Lung (tissue), 12 donors: Measurements from ENCODE around the gene FSTL5. TPM values are rescaled to one million over a fixed set of nuclear protein-coding genes. Genes with fewer than 3 reads are reported as not detected.

Experiments
- ATAC-seq: fragments of 200-7000 bp; cut with Tn5 transposase; one replicate; pipeline ENCODE4 v1.9.1; 2020; ENCODE audit warnings: moderate number of reproducible peaks; ENCODE audit not compliant: insufficient read depth, low FRiP score
- DNase-seq, 3 donors: peaks; one replicate each; pipeline ENCODE4 v3.0.0-alpha.2; 2013 to 2017
- H3K27ac ChIP-seq, 2 donors: one replicate each; pipeline ENCODE4 v1.5.1; 2013; ENCODE audit warnings: mild to moderate bottlenecking in 2 of 2, moderate library complexity in 2 of 2, control low read depth in 1 of 2, inconsistent platforms in 1 of 2, low read depth in 1 of 2, low read length in 1 of 2
- H3K27me3 ChIP-seq, 3 donors: one replicate each; pipeline ENCODE4 v1.5.1; 2013; ENCODE audit warnings: low read length in 2 of 3; ENCODE audit not compliant: control insufficient read depth in 3 of 3, insufficient read depth in 3 of 3
- H3K36me3 ChIP-seq, 4 donors: one replicate each; pipeline ENCODE4 v1.5.1; 2013; ENCODE audit warnings: low read length in 4 of 4, mild to moderate bottlenecking in 1 of 4, moderate library complexity in 1 of 4; ENCODE audit not compliant: control insufficient read depth in 4 of 4, insufficient read depth in 4 of 4
- H3K4me1 ChIP-seq, 5 donors: one replicate each; pipeline ENCODE4 v1.5.1; 2013; ENCODE audit warnings: low read length in 5 of 5, mild to moderate bottlenecking in 2 of 5, moderate library complexity in 1 of 5; ENCODE audit not compliant: control insufficient read depth in 5 of 5, insufficient read depth in 5 of 5
- H3K4me3 ChIP-seq: one replicate; pipeline ENCODE4 v1.5.1; 2013; ENCODE audit warnings: mild to moderate bottlenecking, control low read depth, moderate library complexity
- H3K9ac ChIP-seq, 2 donors: one replicate each; pipeline ENCODE4 v1.5.1; 2013; ENCODE audit warnings: low read length in 2 of 2, control low read depth in 1 of 2; ENCODE audit not compliant: insufficient read depth in 1 of 2
- H3K9me3 ChIP-seq, 4 donors: one replicate each; pipeline ENCODE4 v1.5.1; 2013; ENCODE audit warnings: low read length in 3 of 4, mild to moderate bottlenecking in 1 of 4, moderate library complexity in 1 of 4; ENCODE audit not compliant: control insufficient read depth in 4 of 4, insufficient read depth in 3 of 4
- CTCF ChIP-seq: IDR thresholded peaks from 2 replicates; pipeline ENCODE4 v1.5.1; 2012; ENCODE audit warnings: mild to moderate bottlenecking; ENCODE audit errors: control extremely low read depth, extremely low read depth
- WGBS, 2 donors: extraction: QIAGEN DNeasy Blood & Tissue Kit; methylation state at CpG; one replicate each; pipeline ENCODE4 v1.1.7; 2013; 5-methylcytosine and 5-hydroxymethylcytosine counted together
- polyA plus RNA-seq, 2 donors: library from polyadenylated mRNA; stranded (reverse); fragments of 200-250 nt; gene quantifications; one replicate each; pipeline ENCODE4 v1.2.1, GENCODE V29; 2013
- total RNA-seq, 2 donors: library from RNA; depleted of rRNA in 1 of 2; stranded (reverse); fragments of >200 nt in 1 of 2; gene quantifications; one replicate each; pipeline ENCODE4 v1.2.1, GENCODE V29; 2014 to 2021
- donor health status: control.
- donor health status: control.
- donor health status: Bipolar disorder and iron deficiency.
- donor health status: healthy.
- donor health status: DM: yes; HTN: yes; CAD: no.

FSTL5 gene
- total and polyA plus RNA-seq, 4 donors: 0.23 TPM; not detected in 3

- ATAC-seq (no peak), DNase-seq (no peak)
- Histone ChIP-seq H3K27me3 (no peaks in the 10 kb centered on the region), H3K27ac (no peak overlapping the region), H3K4me1 (no peaks in the 10 kb centered on the region), H3K9ac (no peak overlapping the region), H3K4me3 (no peak overlapping the region), H3K36me3 (no peaks in the 10 kb centered on the region), H3K9me3 (peaks cover 0 to 3% (median under 1%) of the 10 kb centered on the region in 4 donors)
- TF ChIP-seq CTCF: no peak
- WGBS, 2 donors: 36 to 47% methylated on average over 1 of the region's 1 CpG
Observed at GRCh38 chr4:161642708-161643107, 521.1 kb downstream of the FSTL5 start.

GRCh38 chr4:161629694-161630441, 533.9 kb downstream of the FSTL5 start:
- DNase-seq (no peak), ATAC-seq (no peak)
- Histone ChIP-seq H3K36me3 (no peaks in the 10 kb centered on the region), H3K4me3 (no peak overlapping the region), H3K4me1 (no peaks in the 10 kb centered on the region), H3K9ac (no peak overlapping the region), H3K27ac (no peak overlapping the region), H3K9me3 (no peaks in the 10 kb centered on the region), H3K27me3 (no peaks in the 10 kb centered on the region)
- 86 to 90% methylated on average over 14 of the region's 14 CpGs for WGBS, 2 donors
- no peak for TF ChIP-seq CTCF

- ATAC-seq (no peak), DNase-seq (no peak)
- Histone ChIP-seq H3K36me3 (no peaks in the 10 kb centered on the region), H3K4me3 (no peak overlapping the region), H3K4me1 (no peaks in the 10 kb centered on the region), H3K27me3 (no peaks in the 10 kb centered on the region), H3K27ac (no peak overlapping the region), H3K9ac (no peak overlapping the region), H3K9me3 (no peaks in the 10 kb centered on the region)
- 47 to 63% methylated on average over 4 of the region's 4 CpGs for WGBS, 2 donors
- TF ChIP-seq CTCF: no peak
Observed at GRCh38 chr4:161604516-161605300, 559.1 kb downstream of the FSTL5 start.
